HL-60 (cell line): Measurements from ENCODE around the gene FSTL4.

ENCODE experiments used
- DNase-seq, 2 experiments: peaks; one replicate each; pipeline ENCODE4 v3.0.0-alpha.2; 2010 to 2020; ENCODE audit warnings: low read depth in 1 of 2, low spot score in 1 of 2
- H3K27ac ChIP-seq: fragments of 250-450 bp; sonication (Bioruptor Pico); replicated peaks from 2 replicates; pipeline ENCODE4 v1.5.1; 2020; ENCODE audit warnings: mild to moderate bottlenecking, moderate library complexity
- H3K27me3 ChIP-seq: fragments of 250-450 bp; sonication (Bioruptor Pico); 2 replicates; pipeline ENCODE4 v1.5.1; 2021; ENCODE audit warnings: mild to moderate bottlenecking, moderate library complexity; ENCODE audit not compliant: insufficient read depth, poor library complexity, severe bottlenecking
- H3K4me3 ChIP-seq: replicated peaks from 2 replicates; pipeline ENCODE4 v1.5.1; 2011; ENCODE audit warnings: mild to moderate bottlenecking, control low read depth, low read length; ENCODE audit not compliant: insufficient read depth
- GABPA ChIP-seq: IDR thresholded peaks from 2 replicates; pipeline ENCODE4 v1.6.1; 2012; ENCODE audit warnings: low read depth
- POLR2AphosphoS5 ChIP-seq: IDR thresholded peaks from 2 replicates; pipeline ENCODE4 v1.6.1; 2012; ENCODE audit warnings: low read depth
- SPI1 ChIP-seq: IDR thresholded peaks from 2 replicates; pipeline ENCODE4 v1.6.1; 2012; ENCODE audit warnings: low read depth, mild to moderate bottlenecking, borderline replicate concordance
- TF ChIP-seq, protein P1 (sequence below): IDR thresholded peaks from 2 replicates; pipeline ENCODE4 v1.6.1; 2012; ENCODE audit warnings: low read depth; ENCODE audit not compliant: insufficient replicate concordance
- TF ChIP-seq, protein P2 (sequence below): IDR thresholded peaks from one replicate; pipeline ENCODE4 v1.5.1; 2011; ENCODE audit warnings: low read length, control low read depth, inconsistent platforms; ENCODE audit not compliant: insufficient read depth

Gene FSTL4

DNA sequence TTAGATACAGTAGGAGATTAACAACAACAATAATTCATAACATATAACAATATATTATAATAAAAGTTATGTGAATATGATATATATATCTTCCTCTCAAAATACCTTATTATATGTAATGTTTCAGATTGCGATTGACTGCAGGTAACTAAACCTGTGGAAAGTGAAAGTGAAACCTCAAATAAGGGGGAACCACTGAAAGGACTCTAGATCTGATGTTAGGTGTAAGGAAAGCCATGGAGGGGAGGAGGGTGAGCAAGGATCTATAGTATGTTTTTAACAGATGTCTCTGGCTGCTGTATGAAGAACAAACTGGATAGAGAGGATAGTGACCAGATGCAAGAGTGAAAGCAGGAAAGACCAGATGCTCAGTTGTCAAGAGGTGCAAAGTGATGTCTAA is 5.8 kb upstream of the FSTL4 start:
- H3K27ac ChIP-seq = no peak overlapping the region

DNA sequence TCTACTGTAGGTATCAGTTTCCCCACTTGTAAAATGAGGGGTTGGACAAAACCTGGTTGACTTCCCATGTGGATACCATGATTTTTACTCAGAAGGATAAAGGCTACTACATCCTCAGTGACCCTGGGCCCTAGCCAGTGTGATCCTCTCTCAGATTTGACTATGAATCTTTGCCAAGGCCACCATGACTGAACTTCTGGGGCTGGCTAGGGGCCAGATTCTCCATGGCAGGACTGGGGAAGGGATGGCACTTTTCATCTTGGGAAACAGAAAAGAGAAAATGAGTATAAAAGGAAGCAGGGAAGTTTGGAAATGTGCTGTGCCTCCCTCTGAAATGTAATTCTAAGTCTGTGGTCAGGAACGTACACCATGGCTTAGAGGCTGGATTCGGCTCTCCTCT is 1.4 kb upstream of the FSTL4 start:
- TF ChIP-seq GABPA (no peak), SPI1 (no peak), POLR2AphosphoS5 (no peak)
- TF ChIP-seq, protein P1, sequence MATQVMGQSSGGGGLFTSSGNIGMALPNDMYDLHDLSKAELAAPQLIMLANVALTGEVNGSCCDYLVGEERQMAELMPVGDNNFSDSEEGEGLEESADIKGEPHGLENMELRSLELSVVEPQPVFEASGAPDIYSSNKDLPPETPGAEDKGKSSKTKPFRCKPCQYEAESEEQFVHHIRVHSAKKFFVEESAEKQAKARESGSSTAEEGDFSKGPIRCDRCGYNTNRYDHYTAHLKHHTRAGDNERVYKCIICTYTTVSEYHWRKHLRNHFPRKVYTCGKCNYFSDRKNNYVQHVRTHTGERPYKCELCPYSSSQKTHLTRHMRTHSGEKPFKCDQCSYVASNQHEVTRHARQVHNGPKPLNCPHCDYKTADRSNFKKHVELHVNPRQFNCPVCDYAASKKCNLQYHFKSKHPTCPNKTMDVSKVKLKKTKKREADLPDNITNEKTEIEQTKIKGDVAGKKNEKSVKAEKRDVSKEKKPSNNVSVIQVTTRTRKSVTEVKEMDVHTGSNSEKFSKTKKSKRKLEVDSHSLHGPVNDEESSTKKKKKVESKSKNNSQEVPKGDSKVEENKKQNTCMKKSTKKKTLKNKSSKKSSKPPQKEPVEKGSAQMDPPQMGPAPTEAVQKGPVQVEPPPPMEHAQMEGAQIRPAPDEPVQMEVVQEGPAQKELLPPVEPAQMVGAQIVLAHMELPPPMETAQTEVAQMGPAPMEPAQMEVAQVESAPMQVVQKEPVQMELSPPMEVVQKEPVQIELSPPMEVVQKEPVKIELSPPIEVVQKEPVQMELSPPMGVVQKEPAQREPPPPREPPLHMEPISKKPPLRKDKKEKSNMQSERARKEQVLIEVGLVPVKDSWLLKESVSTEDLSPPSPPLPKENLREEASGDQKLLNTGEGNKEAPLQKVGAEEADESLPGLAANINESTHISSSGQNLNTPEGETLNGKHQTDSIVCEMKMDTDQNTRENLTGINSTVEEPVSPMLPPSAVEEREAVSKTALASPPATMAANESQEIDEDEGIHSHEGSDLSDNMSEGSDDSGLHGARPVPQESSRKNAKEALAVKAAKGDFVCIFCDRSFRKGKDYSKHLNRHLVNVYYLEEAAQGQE = no peak
- TF ChIP-seq, protein P2, sequence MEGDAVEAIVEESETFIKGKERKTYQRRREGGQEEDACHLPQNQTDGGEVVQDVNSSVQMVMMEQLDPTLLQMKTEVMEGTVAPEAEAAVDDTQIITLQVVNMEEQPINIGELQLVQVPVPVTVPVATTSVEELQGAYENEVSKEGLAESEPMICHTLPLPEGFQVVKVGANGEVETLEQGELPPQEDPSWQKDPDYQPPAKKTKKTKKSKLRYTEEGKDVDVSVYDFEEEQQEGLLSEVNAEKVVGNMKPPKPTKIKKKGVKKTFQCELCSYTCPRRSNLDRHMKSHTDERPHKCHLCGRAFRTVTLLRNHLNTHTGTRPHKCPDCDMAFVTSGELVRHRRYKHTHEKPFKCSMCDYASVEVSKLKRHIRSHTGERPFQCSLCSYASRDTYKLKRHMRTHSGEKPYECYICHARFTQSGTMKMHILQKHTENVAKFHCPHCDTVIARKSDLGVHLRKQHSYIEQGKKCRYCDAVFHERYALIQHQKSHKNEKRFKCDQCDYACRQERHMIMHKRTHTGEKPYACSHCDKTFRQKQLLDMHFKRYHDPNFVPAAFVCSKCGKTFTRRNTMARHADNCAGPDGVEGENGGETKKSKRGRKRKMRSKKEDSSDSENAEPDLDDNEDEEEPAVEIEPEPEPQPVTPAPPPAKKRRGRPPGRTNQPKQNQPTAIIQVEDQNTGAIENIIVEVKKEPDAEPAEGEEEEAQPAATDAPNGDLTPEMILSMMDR = no peak
- H3K4me3 ChIP-seq = no peak overlapping the region
- no peak for DNase-seq
- H3K27ac ChIP-seq = no peak overlapping the region
- peaks cover 4% of the 10 kb centered on the region for H3K27me3 ChIP-seq

More for the DNA sequence above, 5.8 kb upstream of the FSTL4 start:
- DNase-seq = no peak
- TF ChIP-seq GABPA (no peak), POLR2AphosphoS5 (no peak), SPI1 (no peak)
- TF ChIP-seq, protein P1 = no peak
- TF ChIP-seq, protein P2 = no peak
- Histone ChIP-seq H3K27me3 (no peaks in the 10 kb centered on the region), H3K4me3 (no peak overlapping the region)

DNA sequence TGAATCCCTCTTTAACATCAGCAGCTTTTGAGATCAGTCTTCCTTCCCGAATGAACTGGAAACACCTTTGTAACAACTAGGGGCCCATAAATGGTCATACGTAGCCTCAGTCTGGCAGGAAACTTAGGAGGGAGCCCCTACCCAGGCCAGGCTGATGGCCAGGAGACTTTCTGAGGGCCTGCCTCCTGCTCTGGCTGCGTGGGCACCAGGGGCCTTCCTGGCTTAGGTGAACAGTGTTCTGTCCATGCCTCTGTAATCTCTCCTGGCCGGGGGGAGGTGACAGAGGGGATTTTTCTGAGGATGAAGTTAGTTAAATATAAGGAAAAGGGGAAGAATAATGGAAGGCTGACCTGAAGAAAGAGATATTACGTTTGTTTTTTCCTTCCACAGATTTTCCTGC is 843 bp upstream of the FSTL4 start:
- Histone ChIP-seq H3K27me3 (peaks cover 4% of the 10 kb centered on the region), H3K27ac (no peak overlapping the region), H3K4me3 (no peak overlapping the region)
- TF ChIP-seq, protein P2 = no peak
- TF ChIP-seq SPI1 = no peak
- TF ChIP-seq POLR2AphosphoS5 = no peak
- TF ChIP-seq GABPA = no peak
- TF ChIP-seq, protein P1 = no peak
- DNase-seq = no peak
